GM21737 (cell line): ENCODE data around the gene SLC36A3.
"Not testable (repeated sequence)": the region's sequence is repeated elsewhere in the genome, so short reads cannot be mapped to it uniquely, and the experiment has no call there.

ENCODE experiments used
- ATAC-seq: cut with Tn5 transposase; IDR thresholded peaks from one replicate; pipeline ENCODE4 v1.9.1; 2021; ENCODE audit warnings: mild to moderate bottlenecking, moderate library complexity; ENCODE audit not compliant: unreplicated experiment

Gene SLC36A3

GRCh38 chr5:151262532-151262931 lies 41.0 kb downstream of the SLC36A3 start:
- ATAC-seq, result no peak

GRCh38 chr5:151259931-151260330 lies 43.6 kb downstream of the SLC36A3 start:
- no peak for ATAC-seq

GRCh38 chr5:151258816-151259215 lies 44.8 kb downstream of the SLC36A3 start:
- ATAC-seq, result no peak

- no peak for ATAC-seq
These were observed 45.4 kb downstream of the SLC36A3 start for GRCh38 chr5:151258201-151258611.

- ATAC-seq, result no peak
These were observed 45.8 kb downstream of the SLC36A3 start for GRCh38 chr5:151257731-151258181.

- no peak for ATAC-seq
These were observed 47.8 kb downstream of the SLC36A3 start for GRCh38 chr5:151255621-151256286.

GRCh38 chr5:151254990-151255389 lies 48.6 kb downstream of the SLC36A3 start:
- ATAC-seq, result not testable (repeated sequence)

- no peak for ATAC-seq
These were observed 49.0 kb downstream of the SLC36A3 start for GRCh38 chr5:151254556-151254955.

GRCh38 chr5:151253605-151253950 lies 50.0 kb downstream of the SLC36A3 start:
- no peak for ATAC-seq

GRCh38 chr5:151252762-151253604 lies 50.6 kb downstream of the SLC36A3 start, which contains the start of gene GM2A:
TSS of gene GM2A (plus strand) at chr5:151253185. CDS start at chr5:151253217, 32 bp downstream.
- peak; percentile 86 for ATAC-seq

- ATAC-seq, result no peak
These were observed 51.9 kb downstream of the SLC36A3 start for GRCh38 chr5:151251621-151252020.

- ATAC-seq, result no peak
These were observed 52.5 kb downstream of the SLC36A3 start for GRCh38 chr5:151251001-151251551.

GRCh38 chr5:151250346-151251000 lies 53.1 kb downstream of the SLC36A3 start:
- no peak for ATAC-seq

GRCh38 chr5:151249281-151249680 lies 54.3 kb downstream of the SLC36A3 start:
- ATAC-seq, result no peak

GRCh38 chr5:151248651-151249050 lies 54.9 kb downstream of the SLC36A3 start:
- no peak for ATAC-seq

GRCh38 chr5:151245680-151246219 lies 57.8 kb downstream of the SLC36A3 start:
- no peak for ATAC-seq

GRCh38 chr5:151244206-151244605 lies 59.4 kb downstream of the SLC36A3 start:
- no peak for ATAC-seq

- no peak for ATAC-seq
These were observed 60.0 kb downstream of the SLC36A3 start for GRCh38 chr5:151243564-151243963.

GRCh38 chr5:151243127-151243526 lies 60.4 kb downstream of the SLC36A3 start:
- no peak for ATAC-seq

- ATAC-seq, result no peak
These were observed 62.5 kb downstream of the SLC36A3 start for GRCh38 chr5:151240924-151241635.
